SJCRH30 (cell line): ENCODE measurements around the gene ACD. TPM values are rescaled to one million over a fixed set of nuclear protein-coding genes. Genes with fewer than 3 reads are reported as not detected.

Experiments used
- DNase-seq, 2 experiments: peaks; one replicate each; pipeline ENCODE4 v3.0.0-alpha.2; 2015 to 2020
- H3K27ac ChIP-seq: fragments of 250-450 bp; sonication (Bioruptor Pico); 2 replicates; pipeline ENCODE4 v1.5.1; 2020; ENCODE audit warnings: mild to moderate bottlenecking, moderate library complexity
- H3K27me3 ChIP-seq: fragments of 250-450 bp; sonication (Bioruptor Pico); 2 replicates; pipeline ENCODE4 v1.5.1; 2020; ENCODE audit warnings: mild to moderate bottlenecking, moderate library complexity
- H3K36me3 ChIP-seq: fragments of 250-450 bp; sonication (Bioruptor Pico); 2 replicates; pipeline ENCODE4 v1.5.1; 2020; ENCODE audit warnings: mild to moderate bottlenecking, moderate library complexity
- H3K4me1 ChIP-seq: fragments of 250-450 bp; sonication (Bioruptor Pico); 2 replicates; pipeline ENCODE4 v1.5.1; 2020; ENCODE audit warnings: mild to moderate bottlenecking, moderate library complexity
- H3K4me3 ChIP-seq: fragments of 250-450 bp; sonication (Bioruptor Pico); 2 replicates; pipeline ENCODE4 v1.5.1; 2020; ENCODE audit warnings: mild to moderate bottlenecking, moderate library complexity
- H3K9me3 ChIP-seq: fragments of 250-450 bp; sonication (Bioruptor Pico); replicated peaks from 2 replicates; pipeline ENCODE4 v1.5.1; 2020; ENCODE audit warnings: mild to moderate bottlenecking, moderate library complexity
- total RNA-seq: library from RNA; depleted of rRNA; stranded (reverse); fragments of >200 nt; shearing (Covaris generic); gene quantifications from 2 replicates; pipeline ENCODE4 v1.2.3, GENCODE V29; 2014

Gene ACD
- total RNA-seq, 1 experiment from 2014 or later, result 15.5 TPM

GRCh38 chr16:67668495-67669157 is 8.6 kb upstream of the ACD start:
- Histone ChIP-seq H3K4me3 (no peak overlapping the region), H3K36me3 (no peaks in the 10 kb centered on the region), H3K27ac (no peak overlapping the region), H3K27me3 (no peaks in the 10 kb centered on the region), H3K4me1 (no peaks in the 10 kb centered on the region), H3K9me3 (no peaks in the 10 kb centered on the region)
- no peak for DNase-seq

- Histone ChIP-seq H3K27ac (no peak overlapping the region), H3K9me3 (no peaks in the 10 kb centered on the region), H3K4me3 (no peak overlapping the region), H3K27me3 (no peaks in the 10 kb centered on the region), H3K4me1 (no peaks in the 10 kb centered on the region), H3K36me3 (no peaks in the 10 kb centered on the region)
- peak; percentile 77 to 83 for DNase-seq
Observed at GRCh38 chr16:67667817-67668494, 7.9 kb upstream of the ACD start.

- no peak overlapping the region for H3K27ac ChIP-seq
- H3K4me3 ChIP-seq, result peak overlapping the region; percentile 55
- H3K27me3 ChIP-seq, result no peaks in the 10 kb centered on the region
Observed at GRCh38 chr16:67667453-67667816, 7.4 kb upstream of the ACD start.

GRCh38 chr16:67666559-67667452 is 6.7 kb upstream of the ACD start, which contains the start of the genes C16orf86 and ENKD1:
C16orf86 (plus strand) TSS chr16:67666814; CDS start chr16:67666971, 157 bp downstream.
ENKD1 (minus strand) TSS chr16:67666750; CDS start chr16:67666442, 308 bp downstream.
- H3K4me3 ChIP-seq, result peak within 1 kb of the TSS; percentile 55
- H3K9me3 ChIP-seq, result no peaks in the 10 kb centered on the region
- no peaks in the 10 kb centered on the region for H3K36me3 ChIP-seq
- DNase-seq, result peak; percentile 66 to 70
- H3K27ac ChIP-seq, result no peak within 1 kb of the TSS
- H3K4me1 ChIP-seq, result no peaks in the 10 kb centered on the region
- no peaks in the 10 kb centered on the region for H3K27me3 ChIP-seq

More at GRCh38 chr16:67667453-67667816, 7.4 kb upstream of the ACD start:
- Histone ChIP-seq H3K36me3 (no peaks in the 10 kb centered on the region), H3K9me3 (no peaks in the 10 kb centered on the region), H3K4me1 (no peaks in the 10 kb centered on the region)
- no peak for DNase-seq

- no peak overlapping the region for H3K27ac ChIP-seq
- peak; percentile 27 to 29 for DNase-seq
- H3K4me1 ChIP-seq, result no peaks in the 10 kb centered on the region
- H3K4me3 ChIP-seq, result peak overlapping the region; percentile 55
- H3K9me3 ChIP-seq, result no peaks in the 10 kb centered on the region
- H3K36me3 ChIP-seq, result no peaks in the 10 kb centered on the region
- H3K27me3 ChIP-seq, result no peaks in the 10 kb centered on the region
Observed at GRCh38 chr16:67666032-67666551, 6.0 kb upstream of the ACD start.

- H3K4me3 ChIP-seq, result peak overlapping the region; percentile 55
- H3K27me3 ChIP-seq, result no peaks in the 10 kb centered on the region
- H3K4me1 ChIP-seq, result no peaks in the 10 kb centered on the region
- no peak overlapping the region for H3K27ac ChIP-seq
- DNase-seq, result no peak
- H3K36me3 ChIP-seq, result no peaks in the 10 kb centered on the region
- H3K9me3 ChIP-seq, result no peaks in the 10 kb centered on the region
Observed at GRCh38 chr16:67665598-67665997, 5.5 kb upstream of the ACD start.

- H3K4me1 ChIP-seq, result no peaks in the 10 kb centered on the region
- no peaks in the 10 kb centered on the region for H3K27me3 ChIP-seq
- no peak for DNase-seq
- H3K36me3 ChIP-seq, result no peaks in the 10 kb centered on the region
- no peak overlapping the region for H3K27ac ChIP-seq
- no peaks in the 10 kb centered on the region for H3K9me3 ChIP-seq
- H3K4me3 ChIP-seq, result no peak overlapping the region
Observed at GRCh38 chr16:67664871-67665270, 4.8 kb upstream of the ACD start.

GRCh38 chr16:67664258-67664657 is 4.2 kb upstream of the ACD start:
- H3K27ac ChIP-seq, result no peak overlapping the region
- H3K9me3 ChIP-seq, result no peaks in the 10 kb centered on the region
- H3K27me3 ChIP-seq, result no peaks in the 10 kb centered on the region
- DNase-seq, result no peak
- H3K4me3 ChIP-seq, result no peak overlapping the region
- H3K36me3 ChIP-seq, result no peaks in the 10 kb centered on the region
- no peaks in the 10 kb centered on the region for H3K4me1 ChIP-seq

- Histone ChIP-seq H3K27me3 (no peaks in the 10 kb centered on the region), H3K4me3 (no peak overlapping the region), H3K27ac (no peak overlapping the region), H3K36me3 (no peaks in the 10 kb centered on the region), H3K4me1 (no peaks in the 10 kb centered on the region), H3K9me3 (no peaks in the 10 kb centered on the region)
- no peak for DNase-seq
Observed at GRCh38 chr16:67663877-67664222, 3.8 kb upstream of the ACD start.

GRCh38 chr16:67663151-67663876 is 3.3 kb upstream of the ACD start:
- H3K9me3 ChIP-seq, result no peaks in the 10 kb centered on the region
- no peaks in the 10 kb centered on the region for H3K4me1 ChIP-seq
- DNase-seq, result peak; percentile 26 to 32
- H3K27ac ChIP-seq, result no peak overlapping the region
- no peaks in the 10 kb centered on the region for H3K27me3 ChIP-seq
- H3K4me3 ChIP-seq, result no peak overlapping the region
- no peaks in the 10 kb centered on the region for H3K36me3 ChIP-seq

- no peaks in the 10 kb centered on the region for H3K36me3 ChIP-seq
- H3K27ac ChIP-seq, result no peak overlapping the region
- no peak for DNase-seq
- H3K4me1 ChIP-seq, result no peaks in the 10 kb centered on the region
- H3K4me3 ChIP-seq, result no peak overlapping the region
- H3K9me3 ChIP-seq, result no peaks in the 10 kb centered on the region
- H3K27me3 ChIP-seq, result no peaks in the 10 kb centered on the region
Observed at GRCh38 chr16:67662653-67663010, 2.6 kb upstream of the ACD start.

- DNase-seq, result no peak
- H3K9me3 ChIP-seq, result no peaks in the 10 kb centered on the region
- no peaks in the 10 kb centered on the region for H3K27me3 ChIP-seq
Observed at GRCh38 chr16:67661886-67662652, 2.0 kb upstream of the ACD start.

GRCh38 chr16:67661101-67661761 is 1.2 kb upstream of the ACD start:
- H3K27me3 ChIP-seq, result no peaks in the 10 kb centered on the region
- H3K9me3 ChIP-seq, result no peaks in the 10 kb centered on the region
- no peaks in the 10 kb centered on the region for H3K36me3 ChIP-seq
- H3K27ac ChIP-seq, result no peak overlapping the region
- peak in 1 of 2 experiments; percentile 20 for DNase-seq
- H3K4me1 ChIP-seq, result no peaks in the 10 kb centered on the region
- H3K4me3 ChIP-seq, result peak overlapping the region; percentile 71

More at GRCh38 chr16:67661886-67662652, 2.0 kb upstream of the ACD start:
- Histone ChIP-seq H3K4me3 (no peak overlapping the region), H3K27ac (no peak overlapping the region), H3K36me3 (no peaks in the 10 kb centered on the region), H3K4me1 (no peaks in the 10 kb centered on the region)
